Endothelial cell (in vitro differentiated cells): ENCODE measurements around the gene SLC6A18. TPM values are rescaled to one million over a fixed set of nuclear protein-coding genes. Genes with fewer than 3 reads are reported as not detected.

ENCODE experiments used
- DNase-seq: peaks from one replicate; pipeline ENCODE4 v3.0.0; 2021; ENCODE audit warnings: low spot score
- H3K27ac Mint-ChIP-seq: one replicate; pipeline ENCODE4 v1.8.0; 2021; ENCODE audit warnings: mixed read lengths, inconsistent platforms; ENCODE audit not compliant: unreplicated experiment
- H3K27me3 Mint-ChIP-seq: one replicate; pipeline ENCODE4 v1.8.0; 2021; ENCODE audit warnings: mild to moderate bottlenecking, moderate library complexity, mixed read lengths, inconsistent platforms; ENCODE audit not compliant: unreplicated experiment
- H3K36me3 Mint-ChIP-seq: one replicate; pipeline ENCODE4 v1.8.0; 2021; ENCODE audit warnings: mild to moderate bottlenecking, low read depth, mixed read lengths, inconsistent platforms; ENCODE audit not compliant: unreplicated experiment
- H3K4me1 Mint-ChIP-seq: one replicate; pipeline ENCODE4 v1.8.0; 2021; ENCODE audit warnings: mild to moderate bottlenecking, mixed read lengths, inconsistent platforms; ENCODE audit not compliant: unreplicated experiment
- H3K4me3 Mint-ChIP-seq: one replicate; pipeline ENCODE4 v1.8.0; 2021; ENCODE audit warnings: mild to moderate bottlenecking, mixed read lengths, inconsistent platforms; ENCODE audit not compliant: unreplicated experiment
- H3K9me3 Mint-ChIP-seq: one replicate; pipeline ENCODE4 v1.8.0; 2021; ENCODE audit warnings: mixed read lengths, inconsistent platforms; ENCODE audit not compliant: unreplicated experiment
- CTCF ChIP-seq: fragments of 200-600 bp; sonication (generic); IDR thresholded peaks from one replicate; pipeline ENCODE4 v1.5.0; 2021; ENCODE audit warnings: antibody characterized with exemption; ENCODE audit not compliant: unreplicated experiment
- total RNA-seq: library from RNA; stranded (reverse); fragmentation: NEBNext Ultra II Directional; extraction: Animal tissue kit (Norgen Biotek cat#: 25700); gene quantifications from one replicate; pipeline ENCODE4 v1.2.1, GENCODE V29; 2021; ENCODE audit not compliant: unreplicated experiment

Gene SLC6A18
- total RNA-seq, 1 donor from 2014 or later = not detected

- no peak overlapping the region for H3K27ac Mint-ChIP-seq
- H3K9me3 Mint-ChIP-seq = no peaks in the 10 kb centered on the region
- H3K4me3 Mint-ChIP-seq = no peak overlapping the region
- peaks cover 4% of the 10 kb centered on the region for H3K27me3 Mint-ChIP-seq
- no peaks in the 10 kb centered on the region for H3K4me1 Mint-ChIP-seq
- TF ChIP-seq CTCF = no peak
- no peak for DNase-seq
- H3K36me3 Mint-ChIP-seq = no peaks in the 10 kb centered on the region
These were observed 43.5 kb downstream of the SLC6A18 start for GRCh38 chr5:1268666-1269065.

- H3K27ac Mint-ChIP-seq = no peak overlapping the region
- no peak for DNase-seq
- TF ChIP-seq CTCF = no peak
- no peaks in the 10 kb centered on the region for H3K36me3 Mint-ChIP-seq
- peaks cover 2% of the 10 kb centered on the region for H3K4me1 Mint-ChIP-seq
- peaks cover 4% of the 10 kb centered on the region for H3K27me3 Mint-ChIP-seq
- peak overlapping the region; percentile 74 for H3K4me3 Mint-ChIP-seq
- H3K9me3 Mint-ChIP-seq = no peaks in the 10 kb centered on the region
These were observed 45.2 kb downstream of the SLC6A18 start for GRCh38 chr5:1270426-1270825.

- DNase-seq = no peak
- Mint-ChIP-seq H3K4me3 (no peak overlapping the region), H3K36me3 (no peaks in the 10 kb centered on the region), H3K9me3 (no peaks in the 10 kb centered on the region), H3K4me1 (peaks cover 2% of the 10 kb centered on the region), H3K27me3 (peaks cover 4% of the 10 kb centered on the region), H3K27ac (no peak overlapping the region)
- TF ChIP-seq CTCF = no peak
These were observed 46.0 kb downstream of the SLC6A18 start for GRCh38 chr5:1270933-1271914.

- DNase-seq = no peak
- Mint-ChIP-seq H3K36me3 (no peaks in the 10 kb centered on the region), H3K4me3 (no peak overlapping the region), H3K9me3 (no peaks in the 10 kb centered on the region), H3K27me3 (peaks cover 4% of the 10 kb centered on the region), H3K4me1 (peaks cover 2% of the 10 kb centered on the region), H3K27ac (no peak overlapping the region)
- no peak for TF ChIP-seq CTCF
These were observed 47.0 kb downstream of the SLC6A18 start for GRCh38 chr5:1272201-1272600.

- no peak for TF ChIP-seq CTCF
- Mint-ChIP-seq H3K36me3 (no peaks in the 10 kb centered on the region), H3K9me3 (no peaks in the 10 kb centered on the region), H3K27ac (no peak overlapping the region), H3K4me3 (no peak overlapping the region), H3K4me1 (peaks cover 2% of the 10 kb centered on the region), H3K27me3 (peaks cover 12% of the 10 kb centered on the region)
- DNase-seq = no peak
These were observed 48.6 kb downstream of the SLC6A18 start for GRCh38 chr5:1273745-1274144.
